ENCODE measurements around the gene FAM222A. TPM values are rescaled to one million over a fixed set of nuclear protein-coding genes. Genes with fewer than 3 reads are reported as not detected.

Gene FAM222A
- polyA plus RNA-seq, 1 donor from 2014 or later: 8.5 TPM

GRCh38 chr12:109696485-109697269 is 16.9 kb upstream of the FAM222A start:
- Histone ChIP-seq H3K9me3 (ENCODE audit: low read length) (no peaks in the 10 kb centered on the region), H3K36me3 (ENCODE audit: insufficient read depth, low read length) (no peaks in the 10 kb centered on the region), H4K20me1 (ENCODE audit: insufficient read depth) (no peaks in the 10 kb centered on the region), H3K79me2 (replicated peaks; ENCODE audit: insufficient read depth, low read length) (no peaks in the 10 kb centered on the region), H3K27me3 (ENCODE audit: insufficient read depth, low read depth, low read length) (no peaks in the 10 kb centered on the region), H2AFZ (ENCODE audit: low read depth, low read length) (no peak overlapping the region), H3F3A (ENCODE audit: insufficient read depth, low read length, poor library complexity, severe bottlenecking) (no peaks in the 10 kb centered on the region), H3K9ac (ENCODE audit: low read length) (no peak overlapping the region), H3K4me2 (ENCODE audit: low read length) (no peak overlapping the region), H3K27ac (ENCODE audit: low read length) (no peak overlapping the region), H3K9me2 (ENCODE audit: insufficient read depth, low read length) (no peaks in the 10 kb centered on the region), H3K4me3 (ENCODE audit: low read length) (no peak overlapping the region)
- TF ChIP-seq SMC3 (conservative IDR thresholded peaks at IDR 0.05; ENCODE audit: poor library complexity) (no peak), TAF1 (IDR thresholded peaks at IDR 0.05; ENCODE audit: low read depth) (no peak), CTCF (IDR thresholded peaks at IDR 0.05; ENCODE audit: poor library complexity, severe bottlenecking) (no peak), RAD21 (conservative IDR thresholded peaks at IDR 0.05) (no peak), POLR2AphosphoS5 (IDR thresholded peaks at IDR 0.05) (no peak), EZH2 (IDR thresholded peaks at IDR 0.05; ENCODE audit: borderline replicate concordance, insufficient read depth, low read length, poor library complexity, severe bottlenecking) (no peak), REST (IDR thresholded peaks at IDR 0.05; ENCODE audit: borderline replicate concordance) (no peak), MXI1 (conservative IDR thresholded peaks at IDR 0.05; ENCODE audit: poor library complexity, severe bottlenecking) (no peak), EP300 (conservative IDR thresholded peaks at IDR 0.05; ENCODE audit: poor library complexity, severe bottlenecking) (no peak)

- Histone ChIP-seq H3K9ac (ENCODE audit: low read length) (no peak overlapping the region), H4K20me1 (ENCODE audit: insufficient read depth) (no peaks in the 10 kb centered on the region), H3K79me2 (replicated peaks; ENCODE audit: insufficient read depth, low read length) (no peaks in the 10 kb centered on the region), H3K4me3 (ENCODE audit: low read length) (no peak overlapping the region), H3K4me2 (ENCODE audit: low read length) (no peak overlapping the region), H3F3A (ENCODE audit: insufficient read depth, low read length, poor library complexity, severe bottlenecking) (no peaks in the 10 kb centered on the region), H2AFZ (ENCODE audit: low read depth, low read length) (no peak overlapping the region), H3K9me3 (ENCODE audit: low read length) (no peaks in the 10 kb centered on the region), H3K36me3 (ENCODE audit: insufficient read depth, low read length) (no peaks in the 10 kb centered on the region), H3K27ac (ENCODE audit: low read length) (no peak overlapping the region), H3K27me3 (ENCODE audit: insufficient read depth, low read depth, low read length) (no peaks in the 10 kb centered on the region), H3K9me2 (ENCODE audit: insufficient read depth, low read length) (no peaks in the 10 kb centered on the region)
- TF ChIP-seq MXI1 (conservative IDR thresholded peaks at IDR 0.05; ENCODE audit: poor library complexity, severe bottlenecking) (no peak), SMC3 (conservative IDR thresholded peaks at IDR 0.05; ENCODE audit: poor library complexity) (no peak), EZH2 (IDR thresholded peaks at IDR 0.05; ENCODE audit: borderline replicate concordance, insufficient read depth, low read length, poor library complexity, severe bottlenecking) (no peak), POLR2AphosphoS5 (IDR thresholded peaks at IDR 0.05) (no peak), REST (IDR thresholded peaks at IDR 0.05; ENCODE audit: borderline replicate concordance) (no peak), CTCF (IDR thresholded peaks at IDR 0.05; ENCODE audit: poor library complexity, severe bottlenecking) (no peak), EP300 (conservative IDR thresholded peaks at IDR 0.05; ENCODE audit: poor library complexity, severe bottlenecking) (no peak), TAF1 (IDR thresholded peaks at IDR 0.05; ENCODE audit: low read depth) (no peak), RAD21 (conservative IDR thresholded peaks at IDR 0.05) (no peak)
Measured at GRCh38 chr12:109697270-109697553, 16.4 kb upstream of the FAM222A start.

All from neural cell (in vitro differentiated cells).